ENCODE results near the gene MED8.

MED8 gene

GRCh38 chr1:43389326-43390313 lies at the start of gene MED8, which contains the start of gene SZT2:
TSS of gene MED8 (minus strand) at chr1:43389800. CDS start at chr1:43389764, 36 bp downstream.
TSS of gene SZT2 (plus strand) at chr1:43389899. CDS start at chr1:43389969, 70 bp downstream.
- peak; percentile 85 for DNase-seq

- no peak for DNase-seq
Observed at GRCh38 chr1:43438953-43439581, 49.5 kb upstream of the MED8 start.

- DNase-seq: no peak
Observed at GRCh38 chr1:43438576-43438952, 49.0 kb upstream of the MED8 start.

GRCh38 chr1:43438006-43438405 lies 48.4 kb upstream of the MED8 start:
- DNase-seq: no peak

- DNase-seq: no peak
Observed at GRCh38 chr1:43437031-43437973, 47.7 kb upstream of the MED8 start.

- DNase-seq: no peak
Observed at GRCh38 chr1:43436371-43436770, 46.8 kb upstream of the MED8 start.

GRCh38 chr1:43435146-43436145 lies 45.8 kb upstream of the MED8 start:
- DNase-seq: no peak

GRCh38 chr1:43434256-43434655 lies 44.7 kb upstream of the MED8 start:
- DNase-seq: no peak

GRCh38 chr1:43432907-43433306 lies 43.3 kb upstream of the MED8 start:
- DNase-seq: no peak

- DNase-seq: no peak
Observed at GRCh38 chr1:43432171-43432860, 42.7 kb upstream of the MED8 start.

GRCh38 chr1:43431676-43432075 lies 42.1 kb upstream of the MED8 start:
- DNase-seq: no peak

- no peak for DNase-seq
Observed at GRCh38 chr1:43430831-43431230, 41.2 kb upstream of the MED8 start.

GRCh38 chr1:43427941-43428340 lies 38.3 kb upstream of the MED8 start:
- no peak for DNase-seq

GRCh38 chr1:43427524-43427923 lies 37.9 kb upstream of the MED8 start:
- DNase-seq: no peak

- DNase-seq: no peak
Observed at GRCh38 chr1:43426221-43426620, 36.6 kb upstream of the MED8 start.

GRCh38 chr1:43425045-43425444 lies 35.4 kb upstream of the MED8 start:
- no peak for DNase-seq

- DNase-seq: no peak
Observed at GRCh38 chr1:43423672-43424550, 34.3 kb upstream of the MED8 start.

- no peak for DNase-seq
Observed at GRCh38 chr1:43422995-43423671, 33.5 kb upstream of the MED8 start.

All from NCI-H1436 treated with DMSO at 0.1 percent for 48 hours (cell line).